ENCODE results near the gene SLC17A8. TPM values are rescaled to one million over a fixed set of nuclear protein-coding genes. Genes with fewer than 3 reads are reported as not detected.
"Not testable (repeated sequence)": the region's sequence is repeated elsewhere in the genome, so short reads cannot be mapped to it uniquely, and the experiment has no call there.

Gene SLC17A8
- total RNA-seq, 2 donors from 2014 or later: not detected

- no peak overlapping the region for H3K27ac Mint-ChIP-seq
- no peaks in the 10 kb centered on the region for H3K9me3 Mint-ChIP-seq
- no peaks in the 10 kb centered on the region for H3K36me3 Mint-ChIP-seq
- H3K4me3 Mint-ChIP-seq: no peak overlapping the region
- no peak for DNase-seq (ENCODE audit: low spot score)
- H3K4me1 Mint-ChIP-seq (ENCODE audit: low read depth in 2 of 2): no peaks in the 10 kb centered on the region
- ATAC-seq: no peak
- peaks cover 7 to 24% of the 10 kb centered on the region in 2 donors for H3K27me3 Mint-ChIP-seq
Measured at GRCh38 chr12:100413001-100413400, 56.1 kb downstream of the SLC17A8 start.

- no peaks in the 10 kb centered on the region for H3K36me3 Mint-ChIP-seq
- no peak overlapping the region for H3K27ac Mint-ChIP-seq
- ATAC-seq (no peak), DNase-seq (ENCODE audit: low spot score) (no peak)
- no peaks in the 10 kb centered on the region for H3K4me1 Mint-ChIP-seq (ENCODE audit: low read depth in 2 of 2)
- no peak overlapping the region for H3K4me3 Mint-ChIP-seq
- H3K9me3 Mint-ChIP-seq: no peaks in the 10 kb centered on the region
- H3K27me3 Mint-ChIP-seq: peaks cover 5 to 21% of the 10 kb centered on the region in 2 donors
Measured at GRCh38 chr12:100414739-100415138, 57.9 kb downstream of the SLC17A8 start.

- ATAC-seq (no peak), DNase-seq (ENCODE audit: low spot score) (no peak)
- H3K9me3 Mint-ChIP-seq: peaks cover 6% of the 10 kb centered on the region
- H3K36me3 Mint-ChIP-seq: no peaks in the 10 kb centered on the region
- H3K4me1 Mint-ChIP-seq (ENCODE audit: low read depth in 2 of 2): no peaks in the 10 kb centered on the region
- peaks cover 5 to 30% of the 10 kb centered on the region in 2 donors for H3K27me3 Mint-ChIP-seq
- H3K27ac Mint-ChIP-seq: no peak overlapping the region
- no peak overlapping the region for H3K4me3 Mint-ChIP-seq
Measured at GRCh38 chr12:100422646-100423045, 65.8 kb downstream of the SLC17A8 start.

GRCh38 chr12:100426145-100426544 lies 69.3 kb downstream of the SLC17A8 start:
- no peak for ATAC-seq
- DNase-seq (ENCODE audit: low spot score): no peak
- Mint-ChIP-seq H3K4me1 (ENCODE audit: low read depth in 2 of 2) (no peaks in the 10 kb centered on the region), H3K36me3 (no peaks in the 10 kb centered on the region), H3K4me3 (no peak overlapping the region), H3K27ac (no peak overlapping the region), H3K9me3 (peaks cover 8% of the 10 kb centered on the region), H3K27me3 (peaks cover 2 to 24% of the 10 kb centered on the region in 2 donors)

DNA sequence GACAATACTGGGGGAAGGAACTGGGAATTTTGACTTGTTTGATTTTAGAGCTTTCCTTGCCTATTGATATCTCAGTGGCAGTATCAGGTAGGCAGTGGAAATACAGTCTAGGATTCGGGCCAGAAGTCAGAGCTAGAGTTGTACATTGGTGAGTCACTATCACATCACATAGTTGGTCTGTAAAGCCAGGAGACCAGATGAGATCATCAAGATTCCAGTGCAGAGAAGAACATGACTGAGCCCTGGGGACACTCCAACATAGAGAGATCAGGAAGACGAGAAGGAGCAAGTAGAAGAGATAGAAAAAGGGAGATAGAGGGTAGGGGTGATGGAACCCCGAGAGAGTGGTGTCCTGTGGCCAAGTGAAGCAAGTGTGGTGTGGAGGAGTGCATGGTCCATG lies 70.2 kb downstream of the SLC17A8 start:
- ATAC-seq (no peak), DNase-seq (ENCODE audit: low spot score) (no peak)
- Mint-ChIP-seq H3K27me3 (peaks cover 2 to 24% of the 10 kb centered on the region in 2 donors), H3K4me3 (no peak overlapping the region), H3K36me3 (no peaks in the 10 kb centered on the region), H3K9me3 (peaks cover 8% of the 10 kb centered on the region), H3K4me1 (ENCODE audit: low read depth in 2 of 2) (no peaks in the 10 kb centered on the region), H3K27ac (no peak overlapping the region)

DNA sequence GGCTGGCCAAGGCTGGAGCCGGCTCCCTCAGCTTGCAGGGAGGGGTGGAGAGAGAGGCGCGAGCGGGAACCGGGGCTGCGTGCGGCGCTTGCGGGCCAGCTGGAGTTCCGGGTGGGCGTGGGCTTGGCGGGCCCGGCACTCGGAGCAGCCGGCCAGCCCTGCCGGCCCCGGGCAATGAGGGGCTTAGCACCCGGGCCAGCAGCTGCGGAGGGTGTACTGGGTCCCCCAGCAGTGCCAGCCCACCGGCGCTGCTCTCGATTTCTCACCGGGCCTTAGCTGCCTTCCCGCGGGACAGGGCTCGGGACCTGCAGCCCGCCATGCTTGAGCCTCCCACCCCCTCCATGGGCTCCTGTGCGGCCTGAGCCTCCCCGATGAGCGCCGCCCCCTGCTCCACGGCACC lies 73.4 kb downstream of the SLC17A8 start:
- ATAC-seq; H3K4me1 Mint-ChIP-seq (ENCODE audit: low read depth in 2 of 2); H3K27ac Mint-ChIP-seq; H3K9me3 Mint-ChIP-seq; H3K36me3 Mint-ChIP-seq; H3K4me3 Mint-ChIP-seq; DNase-seq (ENCODE audit: low spot score): not testable (repeated sequence)
- peaks cover 2 to 15% of the 10 kb centered on the region in 2 donors for H3K27me3 Mint-ChIP-seq

GRCh38 chr12:100433701-100434100 lies 76.8 kb downstream of the SLC17A8 start:
- peaks cover 2% of the 10 kb centered on the region for H3K9me3 Mint-ChIP-seq
- ATAC-seq: no peak
- H3K4me3 Mint-ChIP-seq: no peak overlapping the region
- H3K36me3 Mint-ChIP-seq: no peaks in the 10 kb centered on the region
- H3K27ac Mint-ChIP-seq: no peak overlapping the region
- H3K27me3 Mint-ChIP-seq: no peaks in the 10 kb centered on the region
- no peak for DNase-seq (ENCODE audit: low spot score)
- no peaks in the 10 kb centered on the region for H3K4me1 Mint-ChIP-seq (ENCODE audit: low read depth in 2 of 2)

DNA sequence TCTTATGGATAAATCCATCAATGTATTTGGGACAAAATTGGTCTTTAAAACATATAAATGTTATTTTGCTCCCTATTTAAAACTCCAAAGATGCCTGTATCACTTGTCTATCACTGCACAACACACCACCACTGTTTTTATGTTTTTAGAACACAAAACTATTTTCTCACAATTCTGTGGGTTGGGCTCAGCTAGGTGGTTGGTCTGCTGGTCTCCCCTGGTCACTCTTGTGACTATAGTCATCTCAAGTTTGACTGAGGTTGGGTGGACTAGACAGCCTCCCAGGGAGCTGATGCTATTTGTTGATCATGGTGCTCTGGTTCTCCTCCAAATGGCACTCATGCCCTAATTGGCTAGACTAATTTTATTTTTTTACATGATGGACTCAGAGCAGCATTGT lies 77.3 kb downstream of the SLC17A8 start:
- DNase-seq (ENCODE audit: low spot score) (no peak), ATAC-seq (no peak)
- Mint-ChIP-seq H3K4me1 (ENCODE audit: low read depth in 2 of 2) (no peaks in the 10 kb centered on the region), H3K9me3 (peaks cover 2% of the 10 kb centered on the region), H3K27me3 (no peaks in the 10 kb centered on the region), H3K27ac (no peak overlapping the region), H3K4me3 (no peak overlapping the region), H3K36me3 (no peaks in the 10 kb centered on the region)

GRCh38 chr12:100435957-100436356 lies 79.1 kb downstream of the SLC17A8 start:
- Mint-ChIP-seq H3K4me1 (ENCODE audit: low read depth in 2 of 2) (no peaks in the 10 kb centered on the region), H3K9me3 (no peaks in the 10 kb centered on the region), H3K27ac (no peak overlapping the region), H3K36me3 (no peaks in the 10 kb centered on the region), H3K27me3 (peaks cover 2 to 6% of the 10 kb centered on the region in 2 donors), H3K4me3 (no peak overlapping the region)
- ATAC-seq (no peak), DNase-seq (ENCODE audit: low spot score) (no peak)

DNA sequence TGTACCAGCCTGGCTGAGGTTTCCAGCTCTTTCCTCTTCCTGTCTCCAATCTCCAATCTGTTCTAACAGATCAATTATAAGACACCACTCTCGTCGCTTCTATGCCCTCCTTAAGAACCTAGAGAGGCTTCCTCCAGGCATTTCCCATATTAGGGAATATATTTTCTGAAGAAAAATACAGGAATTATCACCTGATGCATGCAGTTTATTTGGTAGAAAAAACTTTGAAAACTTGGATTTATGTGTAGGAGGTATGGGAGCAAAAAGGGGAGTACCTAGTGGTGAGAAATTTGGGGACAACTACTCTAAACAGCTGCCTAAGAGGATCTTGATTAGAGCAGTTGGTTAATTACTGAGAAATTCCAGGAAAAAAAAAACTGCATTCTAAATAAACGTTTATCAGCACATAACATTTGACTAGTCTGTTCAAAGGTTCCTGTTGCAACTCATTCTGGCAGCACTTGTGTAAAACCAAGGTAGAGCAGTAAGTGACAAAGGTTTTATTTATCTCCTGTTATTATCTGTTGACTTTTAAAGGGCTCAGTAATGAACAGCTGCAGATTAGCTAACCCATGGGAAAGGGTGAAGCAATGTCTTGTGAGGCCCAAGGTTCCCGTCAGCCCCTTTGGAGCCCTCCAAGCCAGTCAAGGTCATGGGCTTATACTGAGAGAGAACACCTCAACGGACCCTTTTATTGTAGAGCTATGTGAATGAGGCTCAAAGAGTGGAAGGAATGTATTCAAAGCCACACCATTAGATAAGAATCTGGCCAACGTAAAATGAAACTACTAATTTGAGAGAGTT lies 80.4 kb downstream of the SLC17A8 start:
- DNase-seq (ENCODE audit: low spot score) (no peak), ATAC-seq (no peak)
- Mint-ChIP-seq H3K4me1 (ENCODE audit: low read depth in 2 of 2) (no peaks in the 10 kb centered on the region), H3K36me3 (no peaks in the 10 kb centered on the region), H3K27me3 (peaks cover 2 to 11% of the 10 kb centered on the region in 2 donors), H3K9me3 (no peaks in the 10 kb centered on the region), H3K27ac (no peak overlapping the region), H3K4me3 (no peak overlapping the region)

- peaks cover 4 to 11% of the 10 kb centered on the region in 2 donors for H3K27me3 Mint-ChIP-seq
- ATAC-seq (no peak), DNase-seq (ENCODE audit: low spot score) (no peak)
- H3K27ac Mint-ChIP-seq: no peak overlapping the region
- H3K4me1 Mint-ChIP-seq (ENCODE audit: low read depth in 2 of 2): no peaks in the 10 kb centered on the region
- H3K9me3 Mint-ChIP-seq: no peaks in the 10 kb centered on the region
- H3K36me3 Mint-ChIP-seq: no peaks in the 10 kb centered on the region
- no peak overlapping the region for H3K4me3 Mint-ChIP-seq
Measured at GRCh38 chr12:100439797-100440196, 82.9 kb downstream of the SLC17A8 start.

DNA sequence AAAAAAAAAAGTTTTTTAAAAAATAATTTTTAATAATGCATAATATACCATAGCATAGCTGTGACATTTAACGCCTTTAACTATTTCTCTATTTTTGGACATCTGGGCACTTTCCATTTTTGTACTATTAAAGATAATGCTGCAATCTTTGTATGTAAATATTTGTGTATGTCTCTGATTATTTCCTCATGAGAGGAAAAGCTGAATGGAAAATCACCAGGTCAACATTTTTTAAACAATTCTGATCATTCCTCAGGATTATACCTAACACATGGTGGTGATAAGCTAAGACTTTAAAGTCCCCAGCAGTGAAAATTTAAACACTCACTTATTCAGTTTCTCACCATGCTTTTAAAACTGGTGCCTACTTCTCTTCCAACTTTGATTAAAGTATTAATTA lies 85.5 kb downstream of the SLC17A8 start:
- no peak for DNase-seq (ENCODE audit: low spot score)
- peaks cover 16 to 26% of the 10 kb centered on the region in 2 donors for H3K27me3 Mint-ChIP-seq
- no peak for ATAC-seq
- no peak overlapping the region for H3K4me3 Mint-ChIP-seq
- no peak overlapping the region for H3K27ac Mint-ChIP-seq
- H3K9me3 Mint-ChIP-seq: no peaks in the 10 kb centered on the region
- no peaks in the 10 kb centered on the region for H3K36me3 Mint-ChIP-seq
- H3K4me1 Mint-ChIP-seq (ENCODE audit: low read depth in 2 of 2): no peaks in the 10 kb centered on the region

DNA sequence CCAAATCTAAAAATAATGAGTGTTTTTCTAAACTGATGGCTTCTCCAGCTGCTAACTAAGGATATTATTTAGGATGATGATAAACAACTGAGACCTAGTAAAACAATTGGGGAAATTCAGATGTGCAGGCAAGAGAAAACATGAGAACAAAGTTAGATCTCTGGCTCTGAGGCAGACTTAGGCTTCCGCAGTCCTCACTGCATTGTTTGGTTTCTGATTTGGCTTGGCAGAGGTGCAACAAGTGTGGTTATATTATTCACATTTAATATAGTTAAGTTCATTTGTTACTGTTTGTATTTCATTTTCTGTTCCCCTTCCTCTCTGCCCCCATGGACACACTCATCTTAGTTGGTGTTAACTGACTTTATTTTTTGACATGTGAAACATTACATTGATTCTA lies 86.6 kb downstream of the SLC17A8 start:
- H3K27me3 Mint-ChIP-seq: peaks cover 17 to 28% of the 10 kb centered on the region in 2 donors
- no peaks in the 10 kb centered on the region for H3K36me3 Mint-ChIP-seq
- no peak for ATAC-seq
- DNase-seq (ENCODE audit: low spot score): no peak
- no peak overlapping the region for H3K27ac Mint-ChIP-seq
- no peaks in the 10 kb centered on the region for H3K9me3 Mint-ChIP-seq
- H3K4me3 Mint-ChIP-seq: no peak overlapping the region
- no peaks in the 10 kb centered on the region for H3K4me1 Mint-ChIP-seq (ENCODE audit: low read depth in 2 of 2)

DNA sequence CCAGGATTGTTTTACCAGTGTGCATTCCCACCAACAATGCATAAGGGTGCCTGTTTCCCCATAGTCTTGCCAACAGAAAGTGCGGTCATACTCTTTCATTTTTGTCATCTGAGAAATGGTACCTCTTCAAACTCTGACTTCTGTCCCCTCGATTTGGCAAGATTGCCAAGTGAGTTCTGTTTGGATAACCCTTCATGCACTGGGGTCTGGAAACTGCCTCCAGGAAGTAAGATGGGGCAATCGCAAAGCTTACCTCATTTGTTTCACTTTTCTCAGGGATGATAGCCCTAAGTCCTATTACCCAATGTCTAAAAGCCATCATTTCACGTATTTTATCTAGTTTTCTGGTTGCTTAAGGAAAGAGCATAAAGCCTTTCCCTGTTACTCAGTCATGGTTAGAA lies 88.2 kb downstream of the SLC17A8 start:
- no peaks in the 10 kb centered on the region for H3K9me3 Mint-ChIP-seq
- H3K36me3 Mint-ChIP-seq: no peaks in the 10 kb centered on the region
- DNase-seq (ENCODE audit: low spot score): no peak
- no peak for ATAC-seq
- H3K4me1 Mint-ChIP-seq (ENCODE audit: low read depth in 2 of 2): no peaks in the 10 kb centered on the region
- H3K27ac Mint-ChIP-seq: no peak overlapping the region
- peaks cover 17 to 30% of the 10 kb centered on the region in 2 donors for H3K27me3 Mint-ChIP-seq
- H3K4me3 Mint-ChIP-seq: no peak overlapping the region

GRCh38 chr12:100447381-100447780 lies 90.5 kb downstream of the SLC17A8 start:
- ATAC-seq (no peak), DNase-seq (ENCODE audit: low spot score) (no peak)
- no peaks in the 10 kb centered on the region for H3K36me3 Mint-ChIP-seq
- H3K27ac Mint-ChIP-seq: no peak overlapping the region
- H3K4me1 Mint-ChIP-seq (ENCODE audit: low read depth in 2 of 2): no peaks in the 10 kb centered on the region
- H3K4me3 Mint-ChIP-seq: no peak overlapping the region
- peaks cover 19 to 36% of the 10 kb centered on the region in 2 donors for H3K27me3 Mint-ChIP-seq
- H3K9me3 Mint-ChIP-seq: no peaks in the 10 kb centered on the region

All from natural killer cell treated with Interleukin-12 subunit alpha and Interleukin-12 subunit beta and Interleukin-15 and Interleukin-18, amount 100 ng/mL, for 72 hours (primary cell).